H9 (cell line): ENCODE measurements around the gene CDK17. TPM values are rescaled to one million over a fixed set of nuclear protein-coding genes. Genes with fewer than 3 reads are reported as not detected.

Source experiments
- DNase-seq: peaks from one replicate; pipeline ENCODE4 v3.0.0-alpha.2; 2017
- H2AFZ ChIP-seq: one replicate; pipeline ENCODE4 v1.6.1; 2013; ENCODE audit warnings: mild to moderate bottlenecking, low read length, control low read depth, moderate library complexity
- H2AK5ac ChIP-seq: 2 replicates; pipeline ENCODE4 v1.6.1; 2013; ENCODE audit warnings: low read length, control low read depth, mixed read lengths; ENCODE audit not compliant: insufficient read length
- H2BK120ac ChIP-seq: one replicate; pipeline ENCODE4 v1.6.1; 2013; ENCODE audit warnings: low read depth, mild to moderate bottlenecking, low read length, control low read depth, inconsistent platforms; ENCODE audit not compliant: poor library complexity, severe bottlenecking
- H2BK12ac ChIP-seq: 2 replicates; pipeline ENCODE4 v1.6.1; 2013; ENCODE audit warnings: low read length, control low read depth, mixed read lengths, low read depth; ENCODE audit not compliant: insufficient read length
- H2BK15ac ChIP-seq: 2 replicates; pipeline ENCODE4 v1.6.1; 2013; ENCODE audit warnings: low read depth, low read length, control low read depth
- H2BK20ac ChIP-seq: one replicate; pipeline ENCODE4 v1.6.1; 2013; ENCODE audit warnings: low read depth, mild to moderate bottlenecking, low read length, control low read depth, inconsistent platforms; ENCODE audit not compliant: poor library complexity, severe bottlenecking
- H2BK5ac ChIP-seq: 2 replicates; pipeline ENCODE4 v1.6.1; 2013; ENCODE audit warnings: low read length, control low read depth, mixed read lengths; ENCODE audit not compliant: insufficient read length
- H3K14ac ChIP-seq: 2 replicates; pipeline ENCODE4 v1.6.1; 2013; ENCODE audit warnings: low read length, control low read depth; ENCODE audit not compliant: insufficient read depth
- H3K18ac ChIP-seq: 2 replicates; pipeline ENCODE4 v1.6.1; 2013; ENCODE audit warnings: low read depth, mild to moderate bottlenecking, mixed read lengths, low read length, control low read depth; ENCODE audit not compliant: insufficient read length
- H3K23ac ChIP-seq: 2 replicates; pipeline ENCODE4 v1.6.1; 2013; ENCODE audit warnings: low read length, control low read depth, mixed read lengths, low read depth; ENCODE audit not compliant: insufficient read length
- H3K23me2 ChIP-seq: 2 replicates; pipeline ENCODE4 v1.6.1; 2013; ENCODE audit warnings: low read depth, mild to moderate bottlenecking, mixed read lengths, low read length, control low read depth; ENCODE audit not compliant: insufficient read length, poor library complexity, severe bottlenecking
- H3K27ac ChIP-seq: 2 replicates; pipeline ENCODE4 v1.5.1; 2013; ENCODE audit warnings: low read length, control low read depth, mixed read lengths, low read depth; ENCODE audit not compliant: insufficient read length
- H3K27me3 ChIP-seq: 2 replicates; pipeline ENCODE4 v1.6.1; 2013; ENCODE audit warnings: low read length, control low read depth, inconsistent platforms; ENCODE audit not compliant: insufficient read depth
- H3K4ac ChIP-seq: 2 replicates; pipeline ENCODE4 v1.6.1; 2013; ENCODE audit warnings: low read depth, mild to moderate bottlenecking, control low read depth, inconsistent platforms, low read length, moderate library complexity
- H3K4me1 ChIP-seq: 2 replicates; pipeline ENCODE4 v1.6.1; 2013; ENCODE audit warnings: low read length, control low read depth, inconsistent platforms; ENCODE audit not compliant: insufficient read depth
- H3K4me2 ChIP-seq: 2 replicates; pipeline ENCODE4 v1.6.1; 2013; ENCODE audit warnings: low read length, control low read depth, mixed read lengths; ENCODE audit not compliant: insufficient read length, insufficient read depth
- H3K56ac ChIP-seq: 2 replicates; pipeline ENCODE4 v1.6.1; 2013; ENCODE audit warnings: low read depth, mild to moderate bottlenecking, mixed read lengths, low read length, control low read depth; ENCODE audit not compliant: insufficient read length
- H3K79me1 ChIP-seq: 2 replicates; pipeline ENCODE4 v1.6.1; 2013; ENCODE audit warnings: low read depth, mild to moderate bottlenecking, moderate library complexity, low read length, control low read depth, inconsistent platforms; ENCODE audit not compliant: insufficient read depth, poor library complexity, severe bottlenecking
- H3K79me2 ChIP-seq: 2 replicates; pipeline ENCODE4 v1.6.1; 2013; ENCODE audit warnings: low read length, control low read depth, inconsistent platforms; ENCODE audit not compliant: insufficient read depth
- H3K9ac ChIP-seq: 2 replicates; pipeline ENCODE4 v1.6.1; 2013; ENCODE audit warnings: low read length, control low read depth, mixed read lengths; ENCODE audit not compliant: insufficient read length; ENCODE audit errors: extremely low read depth
- H3K9me3 ChIP-seq: one replicate; pipeline ENCODE4 v1.6.1; 2013; ENCODE audit warnings: low read depth, low read length, inconsistent platforms; ENCODE audit not compliant: control insufficient read depth
- H3T11ph ChIP-seq: one replicate; pipeline ENCODE4 v1.6.1; 2013; ENCODE audit warnings: mild to moderate bottlenecking, low read length, control low read depth, inconsistent platforms
- H4K20me1 ChIP-seq: one replicate; pipeline ENCODE4 v1.6.1; 2013; ENCODE audit not compliant: control insufficient read depth, insufficient read length, insufficient read depth
- H4K5ac ChIP-seq: 2 replicates; pipeline ENCODE4 v1.6.1; 2013; ENCODE audit warnings: low read depth, mild to moderate bottlenecking, mixed read lengths, low read length, control low read depth; ENCODE audit not compliant: insufficient read length
- H4K8ac ChIP-seq: replicated peaks from 2 replicates; pipeline ENCODE4 v1.6.1; 2013; ENCODE audit warnings: low read length, control low read depth, mixed read lengths, low read depth; ENCODE audit not compliant: insufficient read length
- H4K91ac ChIP-seq: 2 replicates; pipeline ENCODE4 v1.6.1; 2013; ENCODE audit warnings: low read depth, mild to moderate bottlenecking, moderate library complexity, mixed read lengths, low read length, control low read depth; ENCODE audit not compliant: insufficient read length
- H3K27ac Mint-ChIP-seq, 3 experiments: 2 replicates in 2 of 3; 3 replicates in 1 of 3; pipeline ENCODE4 v1.8.0; 2020 to 2021; ENCODE audit warnings: mixed read lengths in 3 of 3, mild to moderate bottlenecking in 1 of 3, moderate library complexity in 1 of 3
- H3K27me3 Mint-ChIP-seq: 2 replicates; pipeline ENCODE4 v1.8.0; 2021; ENCODE audit warnings: low read depth, mild to moderate bottlenecking, moderate library complexity, mixed read lengths
- H3K36me3 Mint-ChIP-seq, 3 experiments: 2 replicates in 2 of 3; 3 replicates in 1 of 3; pipeline ENCODE4 v1.8.0; 2020 to 2021; ENCODE audit warnings: low read depth in 3 of 3, mixed read lengths in 3 of 3; ENCODE audit not compliant: insufficient read depth in 1 of 3
- H3K4me1 Mint-ChIP-seq, 2 experiments: 2 replicates each; pipeline ENCODE4 v1.8.0; 2020; ENCODE audit warnings: mixed read lengths in 2 of 2
- H3K4me3 Mint-ChIP-seq, 2 experiments: 2 replicates in 1 of 2; 3 replicates in 1 of 2; pipeline ENCODE4 v1.8.0; 2020 to 2021; ENCODE audit warnings: mild to moderate bottlenecking in 2 of 2, mixed read lengths in 2 of 2, moderate library complexity in 1 of 2
- H3K9me3 Mint-ChIP-seq, 2 experiments: 2 replicates in 1 of 2; 3 replicates in 1 of 2; pipeline ENCODE4 v1.8.0; 2020; ENCODE audit warnings: mild to moderate bottlenecking in 2 of 2, mixed read lengths in 2 of 2, moderate library complexity in 1 of 2
- WGBS: extraction: QIAGEN DNeasy Blood & Tissue Kit; methylation state at CpG from one replicate; pipeline ENCODE4 v1.1.7; 2013; ENCODE audit warnings: missing lambda C conversion rate, low lambda C conversion rate, mixed read lengths; ENCODE audit not compliant: insufficient read length; ENCODE audit errors: extremely low coverage; 5-methylcytosine and 5-hydroxymethylcytosine counted together
- total RNA-seq: library from RNA; stranded (reverse); gene quantifications from 2 replicates; pipeline ENCODE4 v1.2.1, GENCODE V29; 2021
- TF ChIP-seq, protein P1 (sequence below): fragments of 200-600 bp; sonication (generic); conservative IDR thresholded peaks from 3 replicates; pipeline ENCODE4 v1.8.0; 2021; ENCODE audit warnings: antibody characterized with exemption, mild to moderate bottlenecking

Gene CDK17
- total RNA-seq, 1 experiment from 2014 or later: 28.8 TPM

- Histone ChIP-seq H3K27me3 (no peaks in the 10 kb centered on the region), H3K79me2 (no peaks in the 10 kb centered on the region), H2BK120ac (no peak overlapping the region), H3K79me1 (no peaks in the 10 kb centered on the region), H2BK15ac (no peak overlapping the region), H3T11ph (no peak overlapping the region), H4K20me1 (no peaks in the 10 kb centered on the region), H4K8ac (no peak overlapping the region), H3K27ac (no peak overlapping the region), H3K23ac (no peak overlapping the region), H3K9me3 (no peaks in the 10 kb centered on the region), H4K5ac (no peak overlapping the region), H2BK20ac (no peak overlapping the region), H4K91ac (no peak overlapping the region), H3K9ac (no peak overlapping the region), H3K4ac (no peak overlapping the region), H3K23me2 (no peaks in the 10 kb centered on the region), H2AK5ac (no peak overlapping the region), H3K56ac (no peak overlapping the region), H3K4me2 (no peak overlapping the region), H2BK12ac (no peak overlapping the region), H3K18ac (no peak overlapping the region), H3K4me1 (no peaks in the 10 kb centered on the region), H3K14ac (no peak overlapping the region), H2BK5ac (no peak overlapping the region), H2AFZ (no peak overlapping the region)
- peak overlapping the region in 1 of 3 experiments; percentile 61; a peak in 1 of 7 replicates for H3K27ac Mint-ChIP-seq
- no peaks in the 10 kb centered on the region for H3K27me3 Mint-ChIP-seq
- TF ChIP-seq, protein P1, sequence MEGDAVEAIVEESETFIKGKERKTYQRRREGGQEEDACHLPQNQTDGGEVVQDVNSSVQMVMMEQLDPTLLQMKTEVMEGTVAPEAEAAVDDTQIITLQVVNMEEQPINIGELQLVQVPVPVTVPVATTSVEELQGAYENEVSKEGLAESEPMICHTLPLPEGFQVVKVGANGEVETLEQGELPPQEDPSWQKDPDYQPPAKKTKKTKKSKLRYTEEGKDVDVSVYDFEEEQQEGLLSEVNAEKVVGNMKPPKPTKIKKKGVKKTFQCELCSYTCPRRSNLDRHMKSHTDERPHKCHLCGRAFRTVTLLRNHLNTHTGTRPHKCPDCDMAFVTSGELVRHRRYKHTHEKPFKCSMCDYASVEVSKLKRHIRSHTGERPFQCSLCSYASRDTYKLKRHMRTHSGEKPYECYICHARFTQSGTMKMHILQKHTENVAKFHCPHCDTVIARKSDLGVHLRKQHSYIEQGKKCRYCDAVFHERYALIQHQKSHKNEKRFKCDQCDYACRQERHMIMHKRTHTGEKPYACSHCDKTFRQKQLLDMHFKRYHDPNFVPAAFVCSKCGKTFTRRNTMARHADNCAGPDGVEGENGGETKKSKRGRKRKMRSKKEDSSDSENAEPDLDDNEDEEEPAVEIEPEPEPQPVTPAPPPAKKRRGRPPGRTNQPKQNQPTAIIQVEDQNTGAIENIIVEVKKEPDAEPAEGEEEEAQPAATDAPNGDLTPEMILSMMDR: no peak
- no peak overlapping the region for H3K4me3 Mint-ChIP-seq
- DNase-seq: no peak
- H3K36me3 Mint-ChIP-seq: peaks cover 0 to 4% (median 0%) of the 10 kb centered on the region in 3 experiments; a peak in 4 of 7 replicates
- peaks cover 15 to 20% of the 10 kb centered on the region in 2 experiments for H3K4me1 Mint-ChIP-seq
- no CpG with 5 or more reads among the region's 1 CpG for WGBS
- H3K9me3 Mint-ChIP-seq: no peaks in the 10 kb centered on the region; a peak in 1 of 5 replicates
Observed at GRCh38 chr12:96308881-96309280, 91.4 kb downstream of the CDK17 start.
